H9 (cell line): ENCODE results near the gene EDN1. TPM values are rescaled to one million over a fixed set of nuclear protein-coding genes. Genes with fewer than 3 reads are reported as not detected.

Experiments
- DNase-seq: peaks from one replicate; pipeline ENCODE4 v3.0.0-alpha.2; 2017
- H2AFZ ChIP-seq: one replicate; pipeline ENCODE4 v1.6.1; 2013; ENCODE audit warnings: mild to moderate bottlenecking, low read length, control low read depth, moderate library complexity
- H2AK5ac ChIP-seq: 2 replicates; pipeline ENCODE4 v1.6.1; 2013; ENCODE audit warnings: low read length, control low read depth, mixed read lengths; ENCODE audit not compliant: insufficient read length
- H2BK120ac ChIP-seq: one replicate; pipeline ENCODE4 v1.6.1; 2013; ENCODE audit warnings: low read depth, mild to moderate bottlenecking, low read length, control low read depth, inconsistent platforms; ENCODE audit not compliant: poor library complexity, severe bottlenecking
- H2BK12ac ChIP-seq: 2 replicates; pipeline ENCODE4 v1.6.1; 2013; ENCODE audit warnings: low read length, control low read depth, mixed read lengths, low read depth; ENCODE audit not compliant: insufficient read length
- H2BK15ac ChIP-seq: 2 replicates; pipeline ENCODE4 v1.6.1; 2013; ENCODE audit warnings: low read depth, low read length, control low read depth
- H2BK20ac ChIP-seq: one replicate; pipeline ENCODE4 v1.6.1; 2013; ENCODE audit warnings: low read depth, mild to moderate bottlenecking, low read length, control low read depth, inconsistent platforms; ENCODE audit not compliant: poor library complexity, severe bottlenecking
- H2BK5ac ChIP-seq: 2 replicates; pipeline ENCODE4 v1.6.1; 2013; ENCODE audit warnings: low read length, control low read depth, mixed read lengths; ENCODE audit not compliant: insufficient read length
- H3K14ac ChIP-seq: 2 replicates; pipeline ENCODE4 v1.6.1; 2013; ENCODE audit warnings: low read length, control low read depth; ENCODE audit not compliant: insufficient read depth
- H3K18ac ChIP-seq: 2 replicates; pipeline ENCODE4 v1.6.1; 2013; ENCODE audit warnings: low read depth, mild to moderate bottlenecking, mixed read lengths, low read length, control low read depth; ENCODE audit not compliant: insufficient read length
- H3K23ac ChIP-seq: 2 replicates; pipeline ENCODE4 v1.6.1; 2013; ENCODE audit warnings: low read length, control low read depth, mixed read lengths, low read depth; ENCODE audit not compliant: insufficient read length
- H3K23me2 ChIP-seq: 2 replicates; pipeline ENCODE4 v1.6.1; 2013; ENCODE audit warnings: low read depth, mild to moderate bottlenecking, mixed read lengths, low read length, control low read depth; ENCODE audit not compliant: insufficient read length, poor library complexity, severe bottlenecking
- H3K27ac ChIP-seq: 2 replicates; pipeline ENCODE4 v1.5.1; 2013; ENCODE audit warnings: low read length, control low read depth, mixed read lengths, low read depth; ENCODE audit not compliant: insufficient read length
- H3K27me3 ChIP-seq: 2 replicates; pipeline ENCODE4 v1.6.1; 2013; ENCODE audit warnings: low read length, control low read depth, inconsistent platforms; ENCODE audit not compliant: insufficient read depth
- H3K4ac ChIP-seq: 2 replicates; pipeline ENCODE4 v1.6.1; 2013; ENCODE audit warnings: low read depth, mild to moderate bottlenecking, control low read depth, inconsistent platforms, low read length, moderate library complexity
- H3K4me1 ChIP-seq: 2 replicates; pipeline ENCODE4 v1.6.1; 2013; ENCODE audit warnings: low read length, control low read depth, inconsistent platforms; ENCODE audit not compliant: insufficient read depth
- H3K4me2 ChIP-seq: 2 replicates; pipeline ENCODE4 v1.6.1; 2013; ENCODE audit warnings: low read length, control low read depth, mixed read lengths; ENCODE audit not compliant: insufficient read length, insufficient read depth
- H3K56ac ChIP-seq: 2 replicates; pipeline ENCODE4 v1.6.1; 2013; ENCODE audit warnings: low read depth, mild to moderate bottlenecking, mixed read lengths, low read length, control low read depth; ENCODE audit not compliant: insufficient read length
- H3K79me1 ChIP-seq: 2 replicates; pipeline ENCODE4 v1.6.1; 2013; ENCODE audit warnings: low read depth, mild to moderate bottlenecking, moderate library complexity, low read length, control low read depth, inconsistent platforms; ENCODE audit not compliant: insufficient read depth, poor library complexity, severe bottlenecking
- H3K79me2 ChIP-seq: 2 replicates; pipeline ENCODE4 v1.6.1; 2013; ENCODE audit warnings: low read length, control low read depth, inconsistent platforms; ENCODE audit not compliant: insufficient read depth
- H3K9ac ChIP-seq: 2 replicates; pipeline ENCODE4 v1.6.1; 2013; ENCODE audit warnings: low read length, control low read depth, mixed read lengths; ENCODE audit not compliant: insufficient read length; ENCODE audit errors: extremely low read depth
- H3K9me3 ChIP-seq: one replicate; pipeline ENCODE4 v1.6.1; 2013; ENCODE audit warnings: low read depth, low read length, inconsistent platforms; ENCODE audit not compliant: control insufficient read depth
- H3T11ph ChIP-seq: one replicate; pipeline ENCODE4 v1.6.1; 2013; ENCODE audit warnings: mild to moderate bottlenecking, low read length, control low read depth, inconsistent platforms
- H4K20me1 ChIP-seq: one replicate; pipeline ENCODE4 v1.6.1; 2013; ENCODE audit not compliant: control insufficient read depth, insufficient read length, insufficient read depth
- H4K5ac ChIP-seq: 2 replicates; pipeline ENCODE4 v1.6.1; 2013; ENCODE audit warnings: low read depth, mild to moderate bottlenecking, mixed read lengths, low read length, control low read depth; ENCODE audit not compliant: insufficient read length
- H4K8ac ChIP-seq: replicated peaks from 2 replicates; pipeline ENCODE4 v1.6.1; 2013; ENCODE audit warnings: low read length, control low read depth, mixed read lengths, low read depth; ENCODE audit not compliant: insufficient read length
- H4K91ac ChIP-seq: 2 replicates; pipeline ENCODE4 v1.6.1; 2013; ENCODE audit warnings: low read depth, mild to moderate bottlenecking, moderate library complexity, mixed read lengths, low read length, control low read depth; ENCODE audit not compliant: insufficient read length
- H3K27ac Mint-ChIP-seq, 3 experiments: 2 replicates in 2 of 3; 3 replicates in 1 of 3; pipeline ENCODE4 v1.8.0; 2020 to 2021; ENCODE audit warnings: mixed read lengths in 3 of 3, mild to moderate bottlenecking in 1 of 3, moderate library complexity in 1 of 3
- H3K27me3 Mint-ChIP-seq: 2 replicates; pipeline ENCODE4 v1.8.0; 2021; ENCODE audit warnings: low read depth, mild to moderate bottlenecking, moderate library complexity, mixed read lengths
- H3K36me3 Mint-ChIP-seq, 3 experiments: 2 replicates in 2 of 3; 3 replicates in 1 of 3; pipeline ENCODE4 v1.8.0; 2020 to 2021; ENCODE audit warnings: low read depth in 3 of 3, mixed read lengths in 3 of 3; ENCODE audit not compliant: insufficient read depth in 1 of 3
- H3K4me1 Mint-ChIP-seq, 2 experiments: 2 replicates each; pipeline ENCODE4 v1.8.0; 2020; ENCODE audit warnings: mixed read lengths in 2 of 2
- H3K4me3 Mint-ChIP-seq, 2 experiments: 2 replicates in 1 of 2; 3 replicates in 1 of 2; pipeline ENCODE4 v1.8.0; 2020 to 2021; ENCODE audit warnings: mild to moderate bottlenecking in 2 of 2, mixed read lengths in 2 of 2, moderate library complexity in 1 of 2
- H3K9me3 Mint-ChIP-seq, 2 experiments: 2 replicates in 1 of 2; 3 replicates in 1 of 2; pipeline ENCODE4 v1.8.0; 2020; ENCODE audit warnings: mild to moderate bottlenecking in 2 of 2, mixed read lengths in 2 of 2, moderate library complexity in 1 of 2
- WGBS: extraction: QIAGEN DNeasy Blood & Tissue Kit; methylation state at CpG from one replicate; pipeline ENCODE4 v1.1.7; 2013; ENCODE audit warnings: missing lambda C conversion rate, low lambda C conversion rate, mixed read lengths; ENCODE audit not compliant: insufficient read length; ENCODE audit errors: extremely low coverage; 5-methylcytosine and 5-hydroxymethylcytosine counted together
- total RNA-seq: library from RNA; stranded (reverse); gene quantifications from 2 replicates; pipeline ENCODE4 v1.2.1, GENCODE V29; 2021
- TF ChIP-seq, protein P1 (sequence below): fragments of 200-600 bp; sonication (generic); conservative IDR thresholded peaks from 3 replicates; pipeline ENCODE4 v1.8.0; 2021; ENCODE audit warnings: antibody characterized with exemption, mild to moderate bottlenecking

Gene EDN1
- total RNA-seq, 1 experiment from 2014 or later = 2.1 TPM

DNA sequence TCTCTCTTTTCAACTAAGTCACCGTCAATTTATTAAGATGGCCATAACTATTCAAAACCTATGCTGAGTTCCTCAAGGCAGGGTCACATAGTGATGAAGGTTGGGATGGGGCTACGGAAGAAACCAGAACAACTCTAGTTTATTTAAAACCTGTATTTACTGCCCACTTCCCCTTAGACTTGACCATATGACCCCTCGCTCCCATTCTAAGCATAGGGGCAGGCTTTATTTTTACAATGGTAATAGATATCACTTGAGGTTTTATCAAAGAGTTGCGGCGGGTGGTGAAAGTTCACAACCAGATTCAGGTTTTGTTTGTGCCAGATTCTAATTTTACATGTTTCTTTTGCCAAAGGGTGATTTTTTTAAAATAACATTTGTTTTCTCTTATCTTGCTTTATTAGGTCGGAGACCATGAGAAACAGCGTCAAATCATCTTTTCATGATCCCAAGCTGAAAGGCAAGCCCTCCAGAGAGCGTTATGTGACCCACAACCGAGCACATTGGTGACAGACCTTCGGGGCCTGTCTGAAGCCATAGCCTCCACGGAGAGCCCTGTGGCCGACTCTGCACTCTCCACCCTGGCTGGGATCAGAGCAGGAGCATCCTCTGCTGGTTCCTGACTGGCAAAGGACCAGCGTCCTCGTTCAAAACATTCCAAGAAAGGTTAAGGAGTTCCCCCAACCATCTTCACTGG lies 5.5 kb downstream of the EDN1 start:
- Histone ChIP-seq H2BK5ac (no peak overlapping the region), H3K18ac (no peak overlapping the region), H3K4me1 (no peaks in the 10 kb centered on the region; the same call in 1 of the 2 replicates), H2AFZ (no peak overlapping the region), H3K27ac (no peak overlapping the region), H4K8ac (no peak overlapping the region), H3K4me2 (no peak overlapping the region), H2BK120ac (no peak overlapping the region), H2BK20ac (no peak overlapping the region), H4K5ac (no peak overlapping the region), H3K4ac (no peak overlapping the region), H3K14ac (no peak overlapping the region), H3K79me1 (no peaks in the 10 kb centered on the region), H3K23ac (no peak overlapping the region), H3K79me2 (no peaks in the 10 kb centered on the region), H4K20me1 (no peaks in the 10 kb centered on the region), H3K27me3 (no peaks in the 10 kb centered on the region), H3K23me2 (no peaks in the 10 kb centered on the region), H2BK15ac (no peak overlapping the region), H2AK5ac (no peak overlapping the region), H3K9me3 (no peaks in the 10 kb centered on the region), H2BK12ac (no peak overlapping the region), H3K56ac (no peak overlapping the region), H4K91ac (no peak overlapping the region), H3K9ac (no peak overlapping the region), H3T11ph (no peak overlapping the region)
- no peak for DNase-seq
- H3K4me1 Mint-ChIP-seq = peaks cover 26 to 33% of the 10 kb centered on the region in 2 experiments
- no peaks in the 10 kb centered on the region; a peak in 1 of 5 replicates for H3K9me3 Mint-ChIP-seq
- TF ChIP-seq, protein P1, sequence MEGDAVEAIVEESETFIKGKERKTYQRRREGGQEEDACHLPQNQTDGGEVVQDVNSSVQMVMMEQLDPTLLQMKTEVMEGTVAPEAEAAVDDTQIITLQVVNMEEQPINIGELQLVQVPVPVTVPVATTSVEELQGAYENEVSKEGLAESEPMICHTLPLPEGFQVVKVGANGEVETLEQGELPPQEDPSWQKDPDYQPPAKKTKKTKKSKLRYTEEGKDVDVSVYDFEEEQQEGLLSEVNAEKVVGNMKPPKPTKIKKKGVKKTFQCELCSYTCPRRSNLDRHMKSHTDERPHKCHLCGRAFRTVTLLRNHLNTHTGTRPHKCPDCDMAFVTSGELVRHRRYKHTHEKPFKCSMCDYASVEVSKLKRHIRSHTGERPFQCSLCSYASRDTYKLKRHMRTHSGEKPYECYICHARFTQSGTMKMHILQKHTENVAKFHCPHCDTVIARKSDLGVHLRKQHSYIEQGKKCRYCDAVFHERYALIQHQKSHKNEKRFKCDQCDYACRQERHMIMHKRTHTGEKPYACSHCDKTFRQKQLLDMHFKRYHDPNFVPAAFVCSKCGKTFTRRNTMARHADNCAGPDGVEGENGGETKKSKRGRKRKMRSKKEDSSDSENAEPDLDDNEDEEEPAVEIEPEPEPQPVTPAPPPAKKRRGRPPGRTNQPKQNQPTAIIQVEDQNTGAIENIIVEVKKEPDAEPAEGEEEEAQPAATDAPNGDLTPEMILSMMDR = no peak
- H3K4me3 Mint-ChIP-seq = no peak overlapping the region; a peak in 1 of 5 replicates
- H3K36me3 Mint-ChIP-seq = peaks cover 0 to 31% (median 5%) of the 10 kb centered on the region in 3 experiments; a peak in 3 of 7 replicates
- H3K27me3 Mint-ChIP-seq = peaks cover 12% of the 10 kb centered on the region
- WGBS = no CpG with 5 or more reads among the region's 14 CpGs
- no peak overlapping the region for H3K27ac Mint-ChIP-seq
